Ishikawa (cell line): ENCODE results near the gene ATRNL1.

Experiments
- REST ChIP-seq: IDR thresholded peaks from 2 replicates; pipeline ENCODE4 v1.6.1; 2012; ENCODE audit warnings: low read depth, mild to moderate bottlenecking
- TCF12 ChIP-seq: IDR thresholded peaks from 2 replicates; pipeline ENCODE4 v1.6.1; 2012; ENCODE audit warnings: low read depth

- TF ChIP-seq TCF12 = no peak
- TF ChIP-seq REST = no peak
Measured at GRCh38 chr10:115649217-115649616, 556.1 kb downstream of the ATRNL1 start.
